ENCODE results near the gene CENPH. TPM values are rescaled to one million over a fixed set of nuclear protein-coding genes. Genes with fewer than 3 reads are reported as not detected.
"Not testable (repeated sequence)": the region's sequence is repeated elsewhere in the genome, so short reads cannot be mapped to it uniquely, and the experiment has no call there.

The CENPH gene
- 1.8 TPM for total RNA-seq

- peak; percentile 91 for DNase-seq (ENCODE audit: low spot score)
Observed at GRCh38 chr5:69189162-69190086, at the start of gene CENPH. CENPH (plus strand) TSS chr5:69189583; CDS start chr5:69189635, 52 bp downstream.

- DNase-seq (ENCODE audit: low spot score) = not testable (repeated sequence)
Observed at GRCh38 chr5:69140239-69140638, 49.1 kb upstream of the CENPH start.

- DNase-seq (ENCODE audit: low spot score) = no peak
Observed at GRCh38 chr5:69140827-69141226, 48.6 kb upstream of the CENPH start.

DNA sequence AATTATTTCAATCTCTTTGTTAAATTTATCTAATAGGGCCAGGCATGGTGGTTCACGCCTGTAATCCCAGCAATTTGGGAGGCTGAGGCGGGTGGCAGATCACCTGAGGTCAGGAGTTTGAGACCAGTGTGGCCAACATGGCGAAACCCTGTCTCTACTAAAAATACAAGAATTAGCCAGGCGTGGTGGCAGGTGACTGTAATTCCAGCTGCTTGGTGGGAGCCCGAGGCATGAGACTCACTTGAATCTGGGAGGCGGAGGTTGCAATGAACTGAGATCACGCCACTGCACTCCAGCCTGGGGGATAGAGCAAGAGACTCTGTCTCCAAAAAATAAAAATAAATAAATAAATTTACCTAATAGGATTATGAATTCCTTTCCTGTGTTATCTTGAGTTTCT lies 40.8 kb upstream of the CENPH start:
- not testable (repeated sequence) for DNase-seq (ENCODE audit: low spot score)

GRCh38 chr5:69148981-69149675 lies 40.3 kb upstream of the CENPH start:
- DNase-seq (ENCODE audit: low spot score) = no peak

DNA sequence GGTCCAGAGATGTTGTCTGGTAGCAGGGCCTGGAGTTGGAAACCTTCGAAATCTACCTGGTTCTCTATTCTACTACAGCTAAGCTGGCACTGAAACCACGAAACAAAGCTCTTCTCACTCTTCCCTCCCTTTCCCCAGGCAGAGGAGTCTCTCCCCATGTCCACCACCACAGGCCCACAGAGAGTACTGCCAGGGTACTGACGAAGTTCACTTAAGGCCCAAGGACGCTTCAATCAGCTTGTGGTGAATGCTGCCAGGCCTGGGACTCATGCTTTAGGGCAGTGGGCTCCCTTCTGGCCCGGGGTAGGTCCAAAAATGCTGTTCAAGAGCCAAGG lies 39.7 kb upstream of the CENPH start:
- DNase-seq (ENCODE audit: low spot score) = no peak

GRCh38 chr5:69152731-69153130 lies 36.7 kb upstream of the CENPH start:
- no peak for DNase-seq (ENCODE audit: low spot score)

- no peak for DNase-seq (ENCODE audit: low spot score)
Observed at GRCh38 chr5:69156456-69156855, 32.9 kb upstream of the CENPH start.

DNA sequence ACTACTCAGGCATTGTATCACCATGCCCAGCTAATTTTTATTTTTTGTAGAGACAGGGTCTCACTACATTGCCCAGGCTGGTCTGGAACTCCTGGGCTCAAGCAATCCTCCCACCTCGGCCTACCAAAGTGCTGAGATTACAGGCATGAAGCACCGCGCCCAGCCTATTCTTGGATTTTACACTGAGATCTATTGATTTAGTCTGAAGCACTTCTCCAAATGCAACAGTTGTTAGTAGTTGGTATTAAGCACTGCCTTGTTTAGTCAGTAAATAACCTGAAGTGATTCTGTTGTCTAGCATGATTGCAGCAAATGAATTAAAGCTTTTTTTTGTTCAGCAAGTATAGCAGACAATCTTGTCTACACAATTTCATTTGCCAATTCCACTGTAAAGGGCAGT lies 31.3 kb upstream of the CENPH start:
- DNase-seq (ENCODE audit: low spot score) = no peak

DNA sequence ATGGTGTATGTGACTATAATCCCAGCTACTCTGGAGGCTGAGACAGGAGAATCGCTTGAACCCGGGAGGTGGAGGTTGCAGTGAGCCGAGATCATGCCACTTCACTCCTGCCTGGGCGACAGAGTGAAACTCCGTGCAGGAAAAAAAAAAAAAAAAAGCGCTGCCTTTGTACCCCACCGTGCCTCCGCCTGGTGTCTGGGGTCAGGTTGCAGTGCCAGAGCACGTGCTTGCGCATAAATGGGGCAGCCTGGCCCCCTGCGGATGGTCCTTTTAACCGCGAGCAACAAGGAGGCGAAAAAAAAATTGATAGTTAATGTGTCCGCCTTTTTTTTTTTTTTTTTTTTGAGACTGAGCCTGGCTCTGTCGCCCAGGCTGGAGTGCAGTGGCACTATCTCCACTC lies 28.7 kb upstream of the CENPH start:
- no peak for DNase-seq (ENCODE audit: low spot score)

GRCh38 chr5:69166686-69167492 lies 22.5 kb upstream of the CENPH start, which contains the start of gene CCNB1:
CCNB1 (plus strand) TSS chr5:69167150; CDS start chr5:69167263, 113 bp downstream.
- peak; percentile 98 for DNase-seq (ENCODE audit: low spot score)

GRCh38 chr5:69167493-69167855 lies 21.9 kb upstream of the CENPH start:
- no peak for DNase-seq (ENCODE audit: low spot score)

DNA sequence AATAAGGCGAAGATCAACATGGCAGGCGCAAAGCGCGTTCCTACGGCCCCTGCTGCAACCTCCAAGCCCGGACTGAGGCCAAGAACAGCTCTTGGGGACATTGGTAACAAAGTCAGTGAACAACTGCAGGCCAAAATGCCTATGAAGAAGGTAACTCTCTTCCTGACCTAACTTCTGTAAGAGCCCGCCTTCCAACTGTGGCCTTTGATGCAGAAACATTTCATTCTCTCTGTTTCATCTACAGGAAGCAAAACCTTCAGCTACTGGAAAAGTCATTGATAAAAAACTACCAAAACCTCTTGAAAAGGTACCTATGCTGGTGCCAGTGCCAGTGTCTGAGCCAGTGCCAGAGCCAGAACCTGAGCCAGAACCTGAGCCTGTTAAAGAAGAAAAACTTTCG lies 21.5 kb upstream of the CENPH start:
- DNase-seq (ENCODE audit: low spot score) = no peak

- no peak for DNase-seq (ENCODE audit: low spot score)
Observed at GRCh38 chr5:69170495-69170894, 18.9 kb upstream of the CENPH start.

DNA sequence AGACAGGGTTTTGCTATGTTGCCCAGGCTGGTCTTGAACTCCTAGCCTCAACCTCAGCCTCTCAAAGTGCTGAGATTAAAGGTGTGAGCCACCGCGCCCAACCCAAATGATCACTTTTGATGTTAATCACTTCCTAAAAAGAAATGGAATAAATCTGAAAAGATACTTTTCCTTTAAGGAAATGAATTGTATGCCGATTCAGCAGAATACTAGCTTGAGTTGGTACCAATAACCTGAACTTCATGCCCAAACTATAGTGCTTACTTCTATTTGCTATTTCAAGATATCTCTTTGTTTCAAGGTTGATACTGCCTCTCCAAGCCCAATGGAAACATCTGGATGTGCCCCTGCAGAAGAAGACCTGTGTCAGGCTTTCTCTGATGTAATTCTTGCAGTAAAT lies 18.4 kb upstream of the CENPH start:
- DNase-seq (ENCODE audit: low spot score) = no peak

- not testable (repeated sequence) for DNase-seq (ENCODE audit: low spot score)
Observed at GRCh38 chr5:69181659-69182293, 7.6 kb upstream of the CENPH start.

DNA sequence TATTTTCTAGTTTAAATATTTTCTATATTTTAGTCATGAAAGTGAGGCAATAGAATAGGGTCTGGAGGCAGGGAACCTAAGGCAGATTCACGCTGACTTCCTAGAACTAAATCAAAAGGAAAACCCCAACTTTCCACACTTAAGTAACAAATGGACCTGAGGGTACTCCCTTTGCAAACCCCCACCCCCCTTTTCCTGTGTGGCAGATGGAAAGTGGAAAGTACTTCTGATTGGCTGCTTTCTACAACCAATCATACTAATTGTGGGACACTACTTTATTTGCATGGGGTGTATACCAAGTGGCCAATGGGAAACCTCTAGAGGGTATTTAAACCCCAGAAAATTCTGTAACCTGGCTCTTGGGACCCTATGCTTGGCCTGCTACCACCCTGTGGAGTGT lies 4.8 kb upstream of the CENPH start:
- no peak for DNase-seq (ENCODE audit: low spot score)

- no peak for DNase-seq (ENCODE audit: low spot score)
Observed at GRCh38 chr5:69187342-69187741, 2.0 kb upstream of the CENPH start.

DNA sequence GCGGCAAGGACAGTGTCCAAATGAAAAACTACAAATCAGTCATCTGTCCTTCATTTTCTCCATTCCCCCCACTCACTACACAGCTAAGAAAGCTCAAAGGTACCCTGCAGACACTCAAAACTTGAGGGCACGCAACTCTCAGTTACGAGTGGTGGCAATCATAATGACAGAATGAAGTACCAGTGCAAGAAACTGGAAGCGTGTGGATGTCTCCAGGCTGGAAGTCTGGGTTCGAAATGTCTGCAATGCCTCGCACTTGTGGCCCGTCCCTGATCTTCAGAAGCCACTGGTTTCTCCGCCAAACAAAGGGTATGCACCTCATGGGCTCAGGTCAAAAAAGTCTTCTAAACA lies 597 bp upstream of the CENPH start:
- no peak for DNase-seq (ENCODE audit: low spot score)

DNA sequence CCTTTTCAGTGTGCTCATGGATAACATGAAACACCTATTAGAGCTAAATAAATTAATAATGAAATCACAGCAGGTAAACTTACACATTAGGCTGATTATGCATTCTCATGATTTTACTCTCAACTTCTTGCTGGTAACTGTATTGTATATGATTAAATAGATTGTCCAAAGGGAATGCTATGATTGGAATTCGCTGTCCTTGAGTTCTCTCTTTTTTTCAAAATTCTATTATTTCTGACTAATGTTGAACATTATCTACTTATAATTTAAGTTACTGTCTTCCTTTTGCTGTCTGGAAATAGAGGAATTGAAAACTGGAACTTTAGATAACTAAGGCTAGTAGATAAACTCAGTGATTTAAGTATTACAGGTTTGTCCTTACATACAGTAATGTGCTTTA lies 13.1 kb downstream of the CENPH start:
- no peak for DNase-seq (ENCODE audit: low spot score)

GRCh38 chr5:69206528-69207190 lies 17.3 kb downstream of the CENPH start:
- DNase-seq (ENCODE audit: low spot score) = no peak
